AG04450 (cell line): Measurements from ENCODE around the gene ADGRV1. TPM values are rescaled to one million over a fixed set of nuclear protein-coding genes. Genes with fewer than 3 reads are reported as not detected.
"Not testable (repeated sequence)": the region's sequence is repeated elsewhere in the genome, so short reads cannot be mapped to it uniquely, and the experiment has no call there.

Source experiments
- CTCF ChIA-PET: fragments of 300-600, 350-600 bp; formaldehyde crosslinking; extraction: SDS; loops from one replicate; lab custom pipeline; 2022; ENCODE audit warnings: antibody characterized with exemption, inconsistent platforms; lab: Charles Lee
- POLR2A ChIA-PET: fragments of 350-600 bp; formaldehyde crosslinking; extraction: SDS; loops from one replicate; lab custom pipeline; 2021; ENCODE audit warnings: antibody characterized with exemption, inconsistent platforms; lab: Yijun Ruan, JAX
- DNase-seq: peaks from one replicate; pipeline ENCODE4 v3.0.0-alpha.2; 2011; ENCODE audit warnings: low read depth, low spot score
- H3K27ac ChIP-seq: one replicate; pipeline ENCODE4 v1.5.1; 2012; ENCODE audit warnings: low read depth, low read length, control low read depth
- H3K27me3 ChIP-seq: one replicate; pipeline ENCODE4 v1.6.0; 2012; ENCODE audit warnings: low read length; ENCODE audit not compliant: control insufficient read depth, insufficient read depth
- H3K4me3 ChIP-seq: 2 replicates; pipeline ENCODE4 v1.5.1; 2011; ENCODE audit warnings: mild to moderate bottlenecking, low read depth, low read length, control low read depth
- H3K9me3 ChIP-seq: 2 replicates; pipeline ENCODE4 v1.5.1; 2012; ENCODE audit warnings: low read length; ENCODE audit not compliant: control insufficient read depth, insufficient read depth
- CTCF ChIP-seq: IDR thresholded peaks from 2 replicates; pipeline ENCODE4 v1.5.1; 2011; ENCODE audit warnings: low read depth, low read length, control low read depth, inconsistent platforms
- polyA plus RNA-seq: library from polyadenylated mRNA; depleted of rRNA; stranded (reverse); fragments of >200 nt; gene quantifications from 2 replicates; pipeline ENCODE4 v1.2.3, GENCODE V29; 2011

ADGRV1 gene
- polyA plus RNA-seq, 1 experiment, result 0.06 TPM

GRCh38 chr5:90809311-90810056 is 250.9 kb downstream of the ADGRV1 start:
- no peak overlapping the region for H3K4me3 ChIP-seq
- no peak for DNase-seq
- no peak overlapping the region for H3K27ac ChIP-seq
- ChIA-PET POLR2A (no interaction called here), CTCF (no interaction called here)
- no peaks in the 10 kb centered on the region for H3K9me3 ChIP-seq
- no peak for TF ChIP-seq CTCF
- no peaks in the 10 kb centered on the region for H3K27me3 ChIP-seq

GRCh38 chr5:90810211-90810610 is 251.6 kb downstream of the ADGRV1 start:
- Histone ChIP-seq H3K4me3 (no peak overlapping the region), H3K9me3 (no peaks in the 10 kb centered on the region), H3K27ac (no peak overlapping the region), H3K27me3 (no peaks in the 10 kb centered on the region)
- CTCF ChIA-PET, result no interaction called here
- DNase-seq, result no peak
- POLR2A ChIA-PET, result no interaction called here
- no peak for TF ChIP-seq CTCF

DNA sequence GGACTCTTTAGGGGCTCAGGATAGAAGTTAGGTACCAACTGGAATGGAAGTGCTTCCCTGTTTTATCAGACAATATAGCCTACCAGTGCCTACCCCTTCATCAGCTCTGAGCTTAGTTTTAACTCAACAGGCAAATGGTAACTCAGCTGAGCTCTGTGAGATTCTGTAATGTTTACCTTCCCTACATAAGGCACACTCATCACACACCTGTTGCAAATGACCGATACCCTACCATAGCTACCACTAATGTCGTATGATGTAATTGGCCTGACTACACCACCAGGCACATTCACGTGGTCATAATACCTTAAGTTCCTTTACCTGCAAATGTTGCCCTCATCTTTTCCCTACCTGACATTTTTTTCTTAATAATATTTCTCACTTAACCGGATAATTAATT is 254.8 kb downstream of the ADGRV1 start:
- Histone ChIP-seq H3K27ac (no peak overlapping the region), H3K9me3 (no peaks in the 10 kb centered on the region), H3K27me3 (no peaks in the 10 kb centered on the region), H3K4me3 (no peak overlapping the region)
- TF ChIP-seq CTCF, result no peak
- ChIA-PET CTCF (no interaction called here), POLR2A (no interaction called here)
- no peak for DNase-seq

- CTCF ChIA-PET, DNase-seq, H3K27me3 ChIP-seq, H3K27ac ChIP-seq, H3K9me3 ChIP-seq, H3K4me3 ChIP-seq, POLR2A ChIA-PET: not testable (repeated sequence)
Measured at GRCh38 chr5:90822062-90822461, 263.5 kb downstream of the ADGRV1 start.

GRCh38 chr5:90824436-90824835 is 265.8 kb downstream of the ADGRV1 start:
- TF ChIP-seq CTCF, result no peak
- Histone ChIP-seq H3K27me3 (no peaks in the 10 kb centered on the region), H3K9me3 (no peaks in the 10 kb centered on the region), H3K4me3 (no peak overlapping the region), H3K27ac (no peak overlapping the region)
- ChIA-PET POLR2A (no interaction called here), CTCF (no interaction called here)
- no peak for DNase-seq
